GM21381 (cell line): ENCODE measurements around the gene MLLT11.

Source experiments
- ATAC-seq: cut with Tn5 transposase; IDR thresholded peaks from one replicate; pipeline ENCODE4 v1.9.1; 2021; ENCODE audit warnings: mild to moderate bottlenecking, moderate library complexity; ENCODE audit not compliant: unreplicated experiment

MLLT11 gene, protein sequence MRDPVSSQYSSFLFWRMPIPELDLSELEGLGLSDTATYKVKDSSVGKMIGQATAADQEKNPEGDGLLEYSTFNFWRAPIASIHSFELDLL

DNA sequence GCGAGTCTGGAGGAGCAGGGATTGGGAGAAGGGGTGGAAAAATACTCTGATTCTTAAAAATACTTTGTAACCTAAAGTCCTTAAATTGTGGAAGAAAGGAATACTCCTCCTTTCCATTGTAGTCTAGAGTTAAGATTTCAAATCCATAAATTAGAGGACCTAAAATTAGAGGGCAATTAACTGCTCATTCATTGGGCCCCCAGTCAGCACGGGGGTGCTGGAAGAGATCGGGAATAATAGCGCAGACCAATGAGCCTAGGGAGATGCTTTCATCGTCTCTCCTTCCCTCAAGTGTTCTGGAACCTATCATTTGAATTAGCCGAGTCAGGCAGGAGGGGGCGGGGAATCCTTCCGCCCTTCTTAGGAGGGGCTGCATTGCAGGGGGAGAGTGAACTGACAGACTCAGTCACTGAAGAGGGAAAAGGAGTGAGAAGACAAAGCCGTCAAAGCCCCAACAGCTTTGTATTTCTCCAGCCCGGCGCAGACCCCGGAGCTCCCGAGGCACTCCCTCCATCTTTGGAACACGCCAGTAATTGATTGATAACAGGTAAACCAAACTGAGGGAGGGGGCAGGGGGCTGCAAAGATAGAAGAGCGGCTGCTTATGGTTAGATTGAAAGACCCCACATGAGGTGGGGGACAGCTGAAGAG, at the start of gene MLLT11:
Gene MLLT11 (plus strand): TSS at position 391 of the 650 bp plus-strand sequence. CDS start 6,828 bp downstream, outside the sequence.
- no peak for ATAC-seq

DNA sequence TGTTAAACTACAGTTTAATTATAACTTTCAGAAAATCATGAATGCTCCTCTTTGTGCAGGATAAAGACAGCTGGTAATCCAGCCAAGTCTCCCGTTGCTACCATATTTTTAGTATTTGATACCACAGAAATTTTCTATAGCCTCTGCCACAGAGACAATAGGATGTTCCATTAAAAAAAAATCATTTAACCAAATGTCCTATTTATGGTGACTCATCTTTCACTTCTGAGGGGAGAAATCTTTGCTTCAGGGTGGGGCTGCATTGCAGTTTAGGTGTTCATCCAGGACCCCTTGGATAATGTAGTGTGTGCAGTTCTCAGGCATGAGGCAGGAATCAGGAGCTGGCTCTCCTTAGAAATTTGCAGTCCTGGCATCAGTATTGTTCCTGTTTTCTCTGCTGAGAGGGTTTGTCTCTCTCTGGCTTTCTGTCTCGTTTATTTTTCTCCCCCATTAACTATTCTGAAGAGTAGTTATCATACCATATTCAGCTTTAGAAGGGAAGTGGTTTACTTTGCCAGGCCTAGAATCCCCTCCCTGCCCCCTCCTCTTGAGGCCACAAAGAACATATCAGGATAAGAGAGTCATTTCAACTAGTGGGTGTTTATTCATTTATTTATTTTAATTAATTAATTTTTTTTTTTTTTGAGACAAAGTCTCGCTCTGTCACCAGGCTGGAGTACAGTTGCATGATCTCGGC, 48.9 kb upstream of the MLLT11 start:
- ATAC-seq = no peak

DNA sequence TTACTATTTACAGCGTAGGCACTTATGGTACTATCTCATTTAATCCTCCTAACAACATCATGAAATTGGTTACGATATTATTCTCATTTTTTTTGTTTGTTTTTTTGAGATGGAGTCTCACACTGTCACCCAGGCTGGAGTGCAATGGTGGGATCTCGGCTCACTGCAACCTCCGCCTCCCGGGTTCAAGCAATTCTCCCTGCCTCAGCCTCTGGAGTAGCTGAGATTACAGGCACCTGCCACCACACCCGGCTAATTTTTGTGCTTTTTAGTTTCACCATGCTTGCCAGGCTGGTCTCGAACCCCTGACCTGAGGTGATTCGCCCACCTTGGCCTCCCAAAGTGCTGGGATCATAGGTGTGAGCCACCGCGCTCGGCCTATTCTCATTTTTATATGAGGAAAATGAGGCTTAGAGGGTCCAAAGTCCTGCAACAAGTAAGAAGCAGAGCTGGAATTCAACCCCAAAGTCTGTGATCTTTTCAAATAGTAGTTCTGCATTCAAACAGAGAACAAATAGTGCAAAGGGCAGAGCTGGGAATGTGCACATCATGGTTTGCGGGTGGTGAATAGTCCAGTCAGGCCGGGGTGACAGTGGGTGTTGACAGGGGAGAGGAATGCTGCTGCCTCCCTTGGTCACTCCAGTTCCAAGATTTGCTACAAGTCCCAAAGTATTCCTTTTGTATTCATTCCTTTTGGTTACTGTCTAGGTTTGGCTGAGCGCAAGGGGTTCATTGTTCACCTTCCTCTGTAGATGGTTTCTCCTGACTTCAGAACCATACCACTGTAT, 47.3 kb upstream of the MLLT11 start:
- ATAC-seq = no peak

DNA sequence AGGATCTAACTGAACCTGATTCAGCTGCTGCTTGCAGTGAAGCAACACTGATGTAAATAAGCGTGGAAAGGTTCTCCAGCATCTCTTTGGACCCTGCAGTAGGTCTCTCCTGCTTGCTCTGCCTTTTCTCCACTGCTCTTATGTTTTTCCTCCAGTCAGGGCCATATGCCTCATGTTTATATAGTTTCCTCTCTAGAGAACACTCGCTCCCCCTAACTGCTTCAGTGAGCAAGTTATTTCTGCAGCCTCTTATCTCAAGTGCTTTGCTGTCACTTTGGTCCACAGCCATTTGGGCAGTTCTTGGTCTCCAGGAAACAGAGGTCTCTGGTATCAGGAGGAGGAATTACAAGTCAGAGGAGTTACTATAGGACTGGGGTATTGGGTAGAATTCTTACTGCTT, 46.7 kb upstream of the MLLT11 start:
- no peak for ATAC-seq

DNA sequence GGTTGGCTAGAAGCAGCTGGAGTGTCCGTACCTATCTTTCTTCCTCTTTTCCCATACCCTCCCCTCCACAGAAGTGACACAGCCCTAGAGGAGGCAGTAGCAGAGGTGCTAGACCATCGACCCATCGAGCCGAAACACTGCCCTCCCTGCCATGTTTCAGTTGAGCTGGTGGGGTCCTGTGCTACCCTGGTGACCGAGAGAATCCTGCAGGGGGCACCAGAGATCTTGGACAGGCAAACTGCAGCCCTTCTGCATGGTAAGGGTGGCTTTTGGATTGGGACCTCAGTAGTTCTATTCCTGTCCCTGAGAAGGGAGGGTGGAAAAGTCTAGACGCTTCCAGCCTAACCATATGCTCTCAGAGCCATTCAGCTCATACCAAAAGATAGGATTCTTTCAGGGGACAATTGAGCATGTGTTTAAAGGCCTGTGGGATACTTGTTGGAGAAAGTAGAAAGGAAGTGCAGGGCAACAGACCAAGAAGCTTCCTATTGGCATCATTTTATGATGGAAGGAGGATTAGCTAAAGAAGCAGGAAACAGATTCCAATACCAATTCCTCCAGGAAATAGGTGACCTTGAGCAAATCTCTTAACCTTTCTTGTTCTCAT, 35.6 kb upstream of the MLLT11 start:
- no peak for ATAC-seq

DNA sequence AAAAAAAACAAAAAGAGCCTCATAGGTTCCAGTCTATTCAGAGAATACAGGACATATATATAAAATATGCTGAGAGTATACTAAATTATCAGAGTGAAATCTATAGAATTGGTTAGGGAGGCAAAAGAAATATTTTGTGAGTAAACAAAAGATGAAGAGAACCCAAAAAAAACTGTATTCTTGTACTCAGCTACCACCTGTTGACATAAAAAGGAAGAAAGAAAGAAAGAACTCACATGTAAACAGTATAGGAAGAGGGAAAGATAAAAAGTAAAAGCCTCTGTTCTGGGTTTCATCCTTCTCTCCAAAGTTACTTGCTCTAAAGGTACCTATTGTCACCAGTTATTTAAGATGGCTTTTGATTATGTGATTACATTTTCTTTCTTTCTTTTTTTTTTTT, 33.7 kb upstream of the MLLT11 start:
- no peak for ATAC-seq

DNA sequence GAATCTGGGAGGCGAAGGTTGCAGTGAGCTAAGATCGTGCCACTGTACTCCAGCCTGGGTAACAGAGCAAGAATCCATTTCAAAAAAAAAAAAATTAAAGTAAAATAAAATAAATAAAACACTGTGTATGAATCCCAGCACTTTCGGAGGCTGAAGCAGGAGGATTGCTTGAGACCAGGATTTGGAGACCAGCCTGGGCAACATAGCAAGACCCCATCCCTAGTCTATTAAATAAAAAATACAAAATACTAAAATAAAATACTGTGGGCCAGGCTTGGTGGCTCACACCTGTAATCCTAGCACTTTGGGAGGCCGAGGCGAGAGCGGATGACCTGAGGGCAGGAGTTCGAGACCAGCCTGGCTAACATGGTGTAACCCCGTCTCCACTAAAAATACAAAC, 28.0 kb upstream of the MLLT11 start:
- ATAC-seq = no peak

DNA sequence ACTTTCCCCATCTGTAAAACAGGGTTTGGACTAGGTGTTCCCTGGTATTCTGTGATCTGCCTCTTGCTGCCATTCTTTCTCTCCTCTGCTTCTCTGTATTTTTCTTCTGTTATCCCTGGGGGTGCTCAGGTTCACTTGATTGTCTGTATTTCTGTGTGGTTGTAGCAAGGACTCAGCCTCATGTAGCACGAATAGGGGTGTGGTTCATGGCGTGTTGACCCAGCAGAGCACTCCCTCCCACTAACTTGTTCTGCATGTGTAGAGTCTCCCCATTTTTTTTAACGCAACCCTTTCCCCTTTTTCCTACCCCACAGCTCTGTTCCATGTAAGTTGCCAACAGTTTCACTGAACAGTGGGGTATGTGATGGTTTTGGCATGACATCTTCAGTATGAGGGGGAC, 25.0 kb upstream of the MLLT11 start:
- ATAC-seq = no peak

DNA sequence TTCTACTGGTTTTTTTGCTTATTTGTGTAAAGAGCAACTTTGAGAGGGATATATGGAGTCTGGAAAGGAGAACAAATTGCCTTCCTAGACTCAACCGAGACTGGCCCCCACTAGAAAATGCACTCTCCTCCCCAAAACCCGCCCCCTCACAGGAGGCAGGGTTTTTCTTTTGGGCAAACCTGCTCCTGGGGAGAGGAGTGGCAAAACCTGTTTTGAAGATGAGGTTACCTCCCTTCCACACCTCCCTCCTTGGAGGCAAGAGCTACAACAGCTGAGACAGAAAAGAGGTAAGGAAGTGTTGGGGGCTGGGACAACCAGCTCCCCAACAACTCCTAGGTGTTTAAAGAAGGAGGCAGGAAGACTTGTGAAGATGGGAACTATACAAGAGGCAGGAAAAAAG, 23.8 kb upstream of the MLLT11 start, which contains the start of gene BNIPL:
Gene BNIPL (plus strand): TSS at position 231 of the 400 bp plus-strand sequence. CDS start 140 bp downstream, at position 371.
- no peak for ATAC-seq

DNA sequence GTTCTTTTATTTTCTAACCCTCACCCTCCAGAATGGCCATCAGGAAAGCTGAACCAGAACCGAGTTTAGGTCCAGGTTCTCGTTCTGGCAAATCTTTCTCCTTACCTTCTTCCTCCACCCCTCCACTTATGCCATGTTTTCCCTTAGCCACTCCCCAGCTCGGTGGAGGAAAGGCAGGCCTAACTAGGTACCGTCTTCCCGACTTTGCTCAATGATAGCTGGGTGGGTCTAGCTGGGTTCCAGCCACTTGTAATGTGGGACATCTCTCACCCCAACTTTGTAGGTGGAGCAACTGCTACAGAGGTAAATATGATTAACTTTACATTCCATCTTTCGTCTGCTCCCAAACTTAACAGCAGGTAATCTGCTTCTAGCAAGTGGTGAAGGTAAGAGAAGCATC, 23.2 kb upstream of the MLLT11 start:
- ATAC-seq = no peak

DNA sequence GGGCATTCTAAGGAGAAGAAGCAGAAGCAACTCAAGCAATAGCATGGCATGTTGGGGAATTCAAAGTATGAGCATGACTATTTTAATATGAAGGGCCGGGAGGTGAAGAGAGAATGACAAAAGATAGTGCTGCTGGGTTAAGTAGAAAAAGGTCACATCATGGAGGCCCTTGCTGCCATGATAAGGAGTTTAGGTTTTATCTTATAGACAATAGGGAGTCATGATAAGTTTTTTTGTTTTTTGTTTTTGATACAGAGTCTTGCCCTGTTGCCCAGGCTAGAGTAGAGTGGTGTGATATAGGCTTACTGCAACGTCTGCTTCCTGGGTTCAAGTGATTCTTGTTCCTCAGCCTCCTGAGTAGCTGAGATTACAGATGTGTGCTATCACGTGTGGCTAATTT, 20.7 kb upstream of the MLLT11 start:
- ATAC-seq = no peak

DNA sequence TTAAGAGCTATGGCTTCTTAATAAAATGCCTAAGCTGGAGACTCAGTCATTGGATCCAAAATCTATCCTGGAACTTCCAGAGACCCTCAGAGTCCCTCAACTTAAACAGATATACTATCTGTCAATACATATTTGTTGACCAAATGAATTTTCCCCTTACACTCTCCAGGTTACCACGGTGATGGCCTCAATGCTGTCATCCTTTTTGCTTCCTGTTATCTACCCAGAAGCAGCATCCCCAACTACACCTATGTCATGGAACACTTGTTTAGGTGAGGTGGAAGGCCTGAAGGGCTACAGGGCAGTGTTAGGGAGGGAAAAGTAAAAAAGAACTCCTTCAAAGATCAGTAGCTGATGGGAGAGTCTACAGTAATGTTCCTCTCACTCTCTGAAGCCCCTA, 17.0 kb upstream of the MLLT11 start:
- ATAC-seq = no peak

DNA sequence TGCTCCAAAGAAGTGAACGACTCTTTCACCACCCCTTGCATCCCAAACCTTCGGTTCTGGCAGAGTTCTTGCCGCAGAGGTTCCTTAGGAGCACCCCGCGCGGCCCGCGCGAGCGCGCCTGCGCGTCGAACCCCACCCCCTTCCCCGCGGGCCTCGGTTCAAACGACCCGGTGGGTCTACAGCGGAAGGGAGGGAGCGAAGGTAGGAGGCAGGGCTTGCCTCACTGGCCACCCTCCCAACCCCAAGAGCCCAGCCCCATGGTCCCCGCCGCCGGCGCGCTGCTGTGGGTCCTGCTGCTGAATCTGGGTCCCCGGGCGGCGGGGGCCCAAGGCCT, 12.6 kb upstream of the MLLT11 start, which contains the start of gene C1orf56:
Gene C1orf56 (plus strand): TSS at position 161 of the 334 bp plus-strand sequence. CDS start 97 bp downstream, at position 258.
- ATAC-seq = peak; percentile 51

DNA sequence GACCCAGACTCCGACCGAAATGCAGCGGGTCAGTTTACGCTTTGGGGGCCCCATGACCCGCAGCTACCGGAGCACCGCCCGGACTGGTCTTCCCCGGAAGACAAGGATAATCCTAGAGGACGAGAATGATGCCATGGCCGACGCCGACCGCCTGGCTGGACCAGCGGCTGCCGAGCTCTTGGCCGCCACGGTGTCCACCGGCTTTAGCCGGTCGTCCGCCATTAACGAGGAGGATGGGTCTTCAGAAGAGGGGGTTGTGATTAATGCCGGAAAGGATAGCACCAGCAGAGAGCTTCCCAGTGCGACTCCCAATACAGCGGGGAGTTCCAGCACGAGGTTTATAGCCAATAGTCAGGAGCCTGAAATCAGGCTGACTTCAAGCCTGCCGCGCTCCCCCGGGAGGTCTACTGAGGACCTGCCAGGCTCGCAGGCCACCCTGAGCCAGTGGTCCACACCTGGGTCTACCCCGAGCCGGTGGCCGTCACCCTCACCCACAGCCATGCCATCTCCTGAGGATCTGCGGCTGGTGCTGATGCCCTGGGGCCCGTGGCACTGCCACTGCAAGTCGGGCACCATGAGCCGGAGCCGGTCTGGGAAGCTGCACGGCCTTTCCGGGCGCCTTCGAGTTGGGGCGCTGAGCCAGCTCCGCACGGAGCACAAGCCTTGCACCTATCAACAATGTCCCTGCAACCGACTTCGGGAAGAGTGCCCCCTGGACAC, 12.1 kb upstream of the MLLT11 start:
- ATAC-seq = peak; percentile 49

DNA sequence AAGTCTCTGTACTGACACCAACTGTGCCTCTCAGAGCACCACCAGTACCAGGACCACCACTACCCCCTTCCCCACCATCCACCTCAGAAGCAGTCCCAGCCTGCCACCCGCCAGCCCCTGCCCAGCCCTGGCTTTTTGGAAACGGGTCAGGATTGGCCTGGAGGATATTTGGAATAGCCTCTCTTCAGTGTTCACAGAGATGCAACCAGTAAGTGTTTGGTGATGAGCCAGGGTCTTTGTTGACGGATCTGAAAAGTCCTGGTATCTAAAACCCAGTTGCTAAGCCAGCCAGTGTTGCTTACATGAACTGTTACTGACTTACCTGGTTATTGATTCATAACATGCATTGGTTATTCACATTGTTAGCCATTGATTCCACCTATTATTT, 11.6 kb upstream of the MLLT11 start:
- ATAC-seq = no peak

DNA sequence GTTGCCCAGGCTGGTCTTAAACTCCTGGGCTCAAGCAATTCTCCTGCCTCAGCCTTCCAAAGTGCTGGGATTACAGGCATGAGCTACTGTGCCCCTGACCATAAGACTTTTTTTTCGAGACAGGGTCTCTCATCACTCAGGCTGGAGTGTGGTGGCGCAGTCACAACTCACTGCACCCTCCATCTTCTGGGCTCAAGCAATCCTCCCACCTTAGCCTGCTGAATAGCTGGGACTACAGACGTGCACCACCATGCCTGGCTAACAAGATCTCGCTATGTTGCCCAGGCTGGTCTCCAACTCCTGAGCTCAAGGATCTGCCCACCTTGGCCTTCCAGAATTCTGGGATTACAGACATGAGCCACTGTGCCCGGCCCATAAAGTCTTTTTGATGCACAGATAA, 10.7 kb upstream of the MLLT11 start:
- ATAC-seq = no peak

DNA sequence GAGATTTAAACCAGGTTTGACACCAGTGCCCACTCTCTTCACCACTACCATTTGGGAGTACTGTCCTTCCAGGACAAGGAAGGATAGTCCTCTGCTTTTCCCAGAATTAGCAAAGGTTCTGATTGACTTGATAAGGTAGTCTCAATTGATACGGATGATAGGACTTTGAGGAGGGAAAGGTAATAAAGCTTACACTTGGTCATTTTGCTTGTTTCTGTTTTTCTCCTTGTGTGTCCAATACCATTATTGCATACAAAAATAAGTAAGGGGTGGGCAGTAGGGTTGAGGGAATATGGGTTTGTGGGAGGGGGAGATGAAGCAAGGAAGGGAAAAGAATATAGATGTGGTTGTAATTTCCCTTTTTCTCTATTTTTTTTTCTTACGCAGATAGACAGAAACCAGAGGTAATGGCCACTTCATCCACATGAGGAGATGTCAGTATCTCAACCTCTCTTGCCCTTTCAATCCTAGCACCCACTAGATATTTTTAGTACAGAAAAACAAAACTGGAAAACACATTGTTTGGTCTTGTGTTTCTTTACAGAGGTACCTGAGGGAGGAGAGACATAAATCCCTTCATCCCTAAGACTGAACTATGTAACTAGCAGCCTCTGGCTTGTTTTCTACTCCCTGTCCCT, 10.0 kb upstream of the MLLT11 start:
- ATAC-seq = no peak

DNA sequence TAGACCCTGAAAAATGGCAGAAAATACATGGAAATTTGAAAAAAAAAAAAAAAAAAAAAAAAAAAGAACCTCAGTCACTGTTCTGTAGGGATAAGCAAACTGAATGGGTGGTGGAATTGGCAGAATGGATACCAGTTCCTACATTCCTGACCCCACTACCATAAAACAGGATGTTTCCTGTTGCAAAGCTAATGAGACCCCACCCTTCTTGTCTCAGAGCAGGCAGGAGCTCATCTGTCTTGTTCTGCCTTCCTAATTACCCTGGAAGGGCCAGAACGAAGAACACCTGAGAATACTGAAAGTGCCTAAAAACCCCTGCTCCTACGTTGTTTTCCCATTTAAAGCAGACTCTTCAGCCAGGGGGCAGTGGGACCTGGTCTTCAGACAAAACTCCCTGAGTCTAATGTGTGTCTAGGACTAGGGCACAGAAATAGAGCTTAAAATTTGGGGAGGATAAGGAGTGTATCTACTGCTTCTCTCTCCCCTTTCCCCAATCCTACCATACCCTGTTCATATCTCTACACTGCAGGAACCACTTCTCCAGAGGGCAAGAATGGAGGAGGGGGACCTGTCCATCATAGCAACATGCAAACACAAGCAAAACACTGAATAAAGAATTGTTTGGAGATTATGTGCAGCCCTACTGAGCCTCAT, 8.7 kb upstream of the MLLT11 start:
- no peak for ATAC-seq

DNA sequence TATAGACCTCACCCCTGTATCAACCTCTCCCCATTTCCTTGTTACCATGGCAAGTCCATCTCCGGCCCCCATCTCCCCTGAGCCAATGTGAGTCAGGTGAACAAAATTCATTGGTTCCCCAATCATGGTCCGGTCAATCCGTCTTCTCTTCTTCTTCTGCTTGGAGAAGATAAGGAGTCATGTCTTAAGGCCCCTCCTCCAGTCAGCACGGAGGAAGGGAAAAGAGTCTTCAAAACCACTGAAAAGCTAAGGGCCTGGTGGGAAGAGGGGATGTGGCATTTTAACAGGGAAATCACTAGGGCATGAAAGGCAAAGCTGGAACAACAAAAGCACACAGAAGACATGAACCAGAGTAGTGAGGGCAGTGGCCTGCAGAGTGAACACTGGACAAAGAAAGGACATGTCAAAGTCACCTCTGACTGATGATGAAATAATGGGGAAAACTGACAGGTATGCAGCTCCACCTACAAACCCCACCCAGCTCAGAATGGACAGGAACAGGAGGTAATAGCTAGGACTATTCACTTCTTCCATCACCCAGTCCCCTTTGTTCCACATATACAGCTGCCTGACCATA, 5.1 kb upstream of the MLLT11 start:
- ATAC-seq = no peak
